K562 (cell line): ENCODE data around the gene TCIRG1. TPM values are rescaled to one million over a fixed set of nuclear protein-coding genes. Genes with fewer than 3 reads are reported as not detected.

Source experiments
- ATAC-seq: fragments of 200-7000 bp; cut with Tn5 transposase; 3 replicates; pipeline ENCODE4 v1.9.1; 2020; ENCODE audit warnings: moderate library complexity
- BruUV-seq: library from RNA; stranded (reverse); fragments of 400-500 nt; replicated peaks from 2 replicates; lab custom pipeline; 2021; lab: Mats Ljungman, UMichigan
- CTCF ChIA-PET: fragments of 300-600 bp; formaldehyde crosslinking; extraction: SDS; loops from one replicate; lab custom pipeline; 2021; ENCODE audit warnings: low intra/inter-chr PET ratio; lab: Yijun Ruan, JAX
- POLR2A ChIA-PET: fragments of 300-600, 350-650 bp; sonication (Branson Sonifier 250); formaldehyde crosslinking; extraction: SDS; loops from one replicate; lab custom pipeline; 2021; ENCODE audit warnings: antibody characterized with exemption, inconsistent platforms; lab: Yijun Ruan, JAX
- DNase-seq, 4 experiments: peaks; one replicate each; pipeline versions ENCODE4 v3.0.0 to v3.0.0-alpha.2; 2011 to 2018; ENCODE audit warnings: low spot score in 3 of 4, mixed read lengths in 3 of 4; ENCODE audit errors: extremely low read depth in 1 of 4
- FAIRE-seq: peaks from 2 replicates; lab custom pipeline; 2011; peaks lifted over from hg19 to GRCh38; lab: Jason Lieb, UNC
- H2AFZ ChIP-seq: 2 replicates; pipeline ENCODE4 v1.6.0; 2011; ENCODE audit warnings: low read depth, low read length, control low read depth, inconsistent platforms
- H3K27ac ChIP-seq: fragments of 200-600 bp; 3 replicates; pipeline ENCODE4 v1.8.0; 2011; ENCODE audit warnings: low read depth, mild to moderate bottlenecking, control low read depth, inconsistent platforms, low read length, moderate library complexity, mixed read lengths; ENCODE audit errors: extremely low read depth
- H3K27me3 ChIP-seq, 2 experiments: fragments of 300-600 bp in 1 of 2; 2 replicates in 1 of 2; 3 replicates in 1 of 2; pipeline versions ENCODE4 v1.6.0 to v1.8.0; 2011; ENCODE audit warnings: inconsistent platforms in 2 of 2, low read length in 2 of 2, mild to moderate bottlenecking in 1 of 2, mixed read lengths in 1 of 2, moderate library complexity in 1 of 2; ENCODE audit not compliant: control insufficient read depth in 2 of 2, insufficient read depth in 2 of 2
- H3K36me3 ChIP-seq: fragments of 300-600 bp; 3 replicates; pipeline ENCODE4 v1.8.0; 2011; ENCODE audit warnings: mild to moderate bottlenecking, low read length, inconsistent platforms; ENCODE audit not compliant: control insufficient read depth, insufficient read depth
- H3K4me1 ChIP-seq, 2 experiments: fragments of 200-600 bp in 1 of 2; replicated peaks in 1 of 2; 2 replicates in 1 of 2; 3 replicates in 1 of 2; pipeline versions ENCODE4 v1.5.1 to v1.8.0; 2011; ENCODE audit warnings: inconsistent platforms in 2 of 2, low read length in 2 of 2, mild to moderate bottlenecking in 1 of 2, mixed read lengths in 1 of 2, moderate library complexity in 1 of 2; ENCODE audit not compliant: control insufficient read depth in 2 of 2, insufficient read depth in 2 of 2
- H3K4me2 ChIP-seq: 2 replicates; pipeline ENCODE4 v1.6.1; 2011; ENCODE audit warnings: low read length, control low read depth, inconsistent platforms, mixed read lengths; ENCODE audit not compliant: insufficient read depth
- H3K4me3 ChIP-seq: fragments of 200-600 bp; sonication (generic), shearing (Covaris generic); 2 replicates; pipeline ENCODE4 v1.5.1; 2016; ENCODE audit warnings: control low read depth, inconsistent platforms
- H3K79me2 ChIP-seq: fragments of 200-600 bp; 3 replicates; pipeline ENCODE4 v1.8.0; 2011; ENCODE audit warnings: low read length, inconsistent platforms; ENCODE audit not compliant: control insufficient read depth, insufficient read depth
- H3K9ac ChIP-seq, 2 experiments: 2 replicates each; pipeline versions ENCODE4 v1.6.0 to v1.6.1; 2011; ENCODE audit warnings: low read depth in 2 of 2, low read length in 2 of 2, control low read depth in 1 of 2, inconsistent platforms in 1 of 2, mild to moderate bottlenecking in 1 of 2, mixed read lengths in 1 of 2; ENCODE audit not compliant: insufficient read depth in 1 of 2
- H3K9me1 ChIP-seq: one replicate; pipeline ENCODE4 v1.6.0; 2011; ENCODE audit warnings: inconsistent platforms, mild to moderate bottlenecking, low read length, moderate library complexity; ENCODE audit not compliant: control insufficient read depth, insufficient read depth
- H3K9me3 ChIP-seq: replicated peaks from 2 replicates; pipeline ENCODE4 v1.5.1; 2011; ENCODE audit warnings: low read depth, low read length, inconsistent platforms; ENCODE audit not compliant: control insufficient read depth, insufficient read depth
- H4K20me1 ChIP-seq: replicated peaks from 2 replicates; pipeline ENCODE4 v1.6.1; 2011; ENCODE audit warnings: low read length, inconsistent platforms, mixed read lengths; ENCODE audit not compliant: control insufficient read depth, insufficient read depth
- E2F1 ChIP-seq: sonication (generic); formaldehyde crosslinking; IDR thresholded peaks from 2 replicates; pipeline ENCODE4 v1.8.1; 2023; ENCODE audit warnings: mild to moderate bottlenecking, missing genetic modification reagents, moderate library complexity
- HDAC6 ChIP-seq: IDR thresholded peaks from 2 replicates; pipeline ENCODE4 v1.6.1; 2012; ENCODE audit warnings: low read depth, mild to moderate bottlenecking, control low read depth, inconsistent platforms, low read length, moderate library complexity
- MAFK ChIP-seq: IDR thresholded peaks from 2 replicates; pipeline ENCODE4 v1.6.1; 2011; ENCODE audit warnings: low read length, improper control_type of control experiment
- MYNN ChIP-seq, 2 experiments: sonication (generic); formaldehyde crosslinking in 1 of 2; IDR thresholded peaks; 2 replicates each; pipeline versions ENCODE4 v1.5.0 to v1.6.1; 2016 to 2020; ENCODE audit warnings: antibody characterized with exemption in 1 of 2, missing genetic modification reagents in 1 of 2
- NFIC ChIP-seq: fragments of 450-650 bp; IDR thresholded peaks from 2 replicates; pipeline ENCODE4 v1.6.1; 2017; ENCODE audit warnings: mild to moderate bottlenecking, inconsistent platforms
- NFYB ChIP-seq: IDR thresholded peaks from 2 replicates; pipeline ENCODE4 v1.6.1; 2011; ENCODE audit warnings: mild to moderate bottlenecking, moderate library complexity; ENCODE audit not compliant: insufficient read length; ENCODE audit errors: extremely low read depth
- PATZ1 ChIP-seq: fragments of 250-450 bp; sonication (Bioruptor Pico); IDR thresholded peaks from 2 replicates; pipeline ENCODE4 v1.5.0; 2020; ENCODE audit warnings: mild to moderate bottlenecking, borderline replicate concordance
- PCBP2 ChIP-seq: fragments of 200-400 bp; formaldehyde crosslinking; IDR thresholded peaks from 2 replicates; pipeline ENCODE4 v1.6.1; 2018; ENCODE audit warnings: low read length, low read depth, mild to moderate bottlenecking, moderate library complexity; ENCODE audit not compliant: poor library complexity, severe bottlenecking
- POLR2A ChIP-seq: fragments of 450-650 bp; conservative IDR thresholded peaks from 2 replicates; pipeline ENCODE4 v1.6.1; 2016
- PTTG1 ChIP-seq: fragments of 450-650 bp; IDR thresholded peaks from 2 replicates; pipeline ENCODE4 v1.6.1; 2016; ENCODE audit warnings: low read depth, mild to moderate bottlenecking, missing genetic modification characterization, missing compliant biosample characterization
- SNAPC5 ChIP-seq: fragments of 250-450 bp; sonication (Bioruptor Pico); IDR thresholded peaks from 2 replicates; pipeline ENCODE4 v1.8.0; 2021; ENCODE audit warnings: moderate library complexity, mild to moderate bottlenecking, inconsistent platforms
- SNRNP70 ChIP-seq: fragments of 200-400 bp; formaldehyde crosslinking; optimal IDR thresholded peaks from 2 replicates; pipeline ENCODE3; 2017; ENCODE audit warnings: low read depth, low read length
- ZBTB9 ChIP-seq: fragments of 450-650 bp; formaldehyde crosslinking; IDR thresholded peaks from 2 replicates; pipeline ENCODE4 v1.4.0; 2020; ENCODE audit warnings: mild to moderate bottlenecking, moderate library complexity
- ZNF589 ChIP-seq: fragments of 200-800 bp; sonication (Bioruptor generic); IDR thresholded peaks from 2 replicates; pipeline ENCODE4 v1.6.1; 2016; ENCODE audit warnings: low read depth, missing genetic modification characterization, missing compliant biosample characterization
- ZNF668 ChIP-seq: fragments of 250-450 bp; sonication (Bioruptor Pico); IDR thresholded peaks from 2 replicates; pipeline ENCODE4 v1.8.0; 2022; ENCODE audit warnings: mild to moderate bottlenecking, inconsistent platforms
- ZNF780A ChIP-seq: fragments of 250-450 bp; sonication (Bioruptor Pico); IDR thresholded peaks from 2 replicates; pipeline ENCODE4 v1.5.0; 2021; ENCODE audit warnings: mild to moderate bottlenecking
- ZNF79 ChIP-seq: fragments of 250-450 bp; sonication (Bioruptor Pico); IDR thresholded peaks from 2 replicates; pipeline ENCODE4 v1.4.0; 2020; ENCODE audit warnings: low read depth, mild to moderate bottlenecking, moderate library complexity
- WGBS: fragments of 100-300 bp; shearing (Covaris generic); methylation state at CpG from one replicate; pipeline ENCODE4 v1.1.6; 2016; ENCODE audit warnings: low coverage, mixed read lengths; ENCODE audit not compliant: insufficient coverage; ENCODE audit errors: missing lambda C conversion rate; 5-methylcytosine and 5-hydroxymethylcytosine counted together
- in situ Hi-C: fragments of 300-500 bp; cut with MboI; formaldehyde crosslinking; loops from 4 replicates; pipeline ENCODE4 v1.15.0; 2018; ENCODE audit warnings: inconsistent platforms, mixed read lengths
- intact Hi-C: fragments of 100-400 bp; cut with micrococcal nuclease; formaldehyde crosslinking; loops from 2 replicates; pipeline ENCODE4 v1.14.2; 2022
- polyA plus RNA-seq, 8 experiments: library from polyadenylated mRNA; depleted of rRNA in 4 of 8; stranded (reverse) in 5 of 8; unstranded in 3 of 8; fragments of >200 nt; fragmentation: Nextera tagmentation in 2 of 8; fragmentation: Illumina TruSeq in 1 of 8; extraction: Ambion mirVana in 2 of 8; extraction: Trizol in 1 of 8; gene quantifications; 2 replicates each; pipeline versions ENCODE4 v1.2.1 to v1.2.3, GENCODE V29; 2011 to 2014; ENCODE audit warnings: inconsistent platforms in 1 of 8, missing spikeins in 1 of 8
- total RNA-seq, 7 experiments: library from RNA; depleted of rRNA in 6 of 7; stranded (reverse); fragments of >200 nt in 6 of 7; fragmentation: Illumina TruSeq in 2 of 7; extraction: Trizol in 2 of 7; gene quantifications; 2 replicates each; pipeline versions ENCODE4 v1.2.1 to v1.2.3, GENCODE V29; 2011 to 2021; ENCODE audit warnings: low replicate concordance in 1 of 7

Gene TCIRG1
- total and polyA plus RNA-seq, 9 of the 15 experiments (the other 6 are each of a cell fraction or from before 2014, with no cell fraction given): 0.49 to 143 (median 24.4) TPM

- no peaks in the 10 kb centered on the region for H4K20me1 ChIP-seq
- no peak overlapping the region; the same call in 2 of the 3 replicates for H3K27ac ChIP-seq
- H3K4me3 ChIP-seq: no peak overlapping the region
- peaks cover 48% of the 10 kb centered on the region for H3K79me2 ChIP-seq
- no peaks in the 10 kb centered on the region for H3K9me1 ChIP-seq
- no peak overlapping the region for H3K4me2 ChIP-seq
- no peak for FAIRE-seq
- ATAC-seq: no peak
- H3K27me3 ChIP-seq: no peaks in the 10 kb centered on the region
- intact Hi-C loops: no loop called here
- BruUV-seq: no TSS peak
- POLR2A ChIA-PET: interaction anchor here (0.5 to 1.0 kb wide), 3 partner anchors 12 to 545 kb away, joined by 3 to 4 read pairs (median 3); no protein-coding TSS in a partner anchor
- H3K36me3 ChIP-seq: peaks cover 51% of the 10 kb centered on the region; the same call in 2 of the 3 replicates
- in situ Hi-C loops: no loop called here
- DNase-seq: no peak
- H3K9ac ChIP-seq: peak overlapping the region in 1 of 2 experiments; percentile 67; a peak in 2 of 4 replicates
- H3K9me3 ChIP-seq: no peaks in the 10 kb centered on the region
- no peak overlapping the region for H2AFZ ChIP-seq
- CTCF ChIA-PET: no interaction called here
- peaks cover 30 to 79% of the 10 kb centered on the region in 2 experiments for H3K4me1 ChIP-seq
- WGBS: 77% methylated on average over 14 of the region's 14 CpGs
- TF ChIP-seq HDAC6 (no peak), ZBTB9 (no peak), SNRNP70 (no peak), ZNF668 (no peak), SNAPC5 (CRISPR knock-in tag) (no peak), NFIC (no peak), MYNN (IDR thresholded peaks at IDR 0.05) (peak; percentile 10; the same call in 1 of the 2 replicates), MYNN (CRISPR knock-in tag; IDR thresholded peaks at IDR 0.05) (no peak), NFYB (no peak), PCBP2 (no peak), ZNF780A (CRISPR knock-in tag) (no peak), ZNF589 (CRISPR knock-in tag) (no peak), PATZ1 (CRISPR knock-in tag) (no peak), PTTG1 (no peak), E2F1 (CRISPR knock-in tag) (no peak), MAFK (no peak), POLR2A (peak; percentile 52), ZNF79 (CRISPR knock-in tag) (no peak)
Observed at GRCh38 chr11:68036717-68037239, 2.0 kb upstream of the TCIRG1 start.
